ENCODE measurements around the gene NFYB.

DNA sequence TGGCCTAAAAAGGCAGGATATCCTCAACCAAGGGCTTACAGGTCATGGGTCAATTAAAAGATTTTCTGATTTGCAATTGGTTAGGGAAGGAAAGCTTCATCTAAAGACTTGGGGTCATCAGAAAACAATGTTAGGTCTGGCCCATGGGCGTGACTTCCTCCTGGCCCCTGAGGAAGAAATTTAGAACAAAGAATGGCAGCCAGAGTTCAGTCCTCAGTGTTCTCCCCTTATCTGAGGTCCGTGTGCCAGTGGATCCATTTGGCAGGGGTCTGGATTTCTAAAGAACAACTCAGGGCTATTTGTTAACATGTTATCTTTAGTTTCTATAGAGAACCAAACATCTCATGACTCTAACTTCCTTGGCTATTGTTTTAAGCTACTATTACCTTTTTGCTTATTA, 27.8 kb upstream of the NFYB start:
- TF ChIP-seq POLR2A (IDR thresholded peaks at IDR 0.05; ENCODE audit: low read length) (no peak), EP300 (IDR thresholded peaks at IDR 0.05) (no peak), CBX8 (IDR thresholded peaks at IDR 0.05) (no peak), KDM1A (IDR thresholded peaks at IDR 0.05; ENCODE audit: low read depth) (no peak), SREBF2 (IDR thresholded peaks at IDR 0.05) (no peak), RFX5 (IDR thresholded peaks at IDR 0.05) (no peak), JUNB (IDR thresholded peaks at IDR 0.05) (no peak)
- TF ChIP-seq, protein P1, sequence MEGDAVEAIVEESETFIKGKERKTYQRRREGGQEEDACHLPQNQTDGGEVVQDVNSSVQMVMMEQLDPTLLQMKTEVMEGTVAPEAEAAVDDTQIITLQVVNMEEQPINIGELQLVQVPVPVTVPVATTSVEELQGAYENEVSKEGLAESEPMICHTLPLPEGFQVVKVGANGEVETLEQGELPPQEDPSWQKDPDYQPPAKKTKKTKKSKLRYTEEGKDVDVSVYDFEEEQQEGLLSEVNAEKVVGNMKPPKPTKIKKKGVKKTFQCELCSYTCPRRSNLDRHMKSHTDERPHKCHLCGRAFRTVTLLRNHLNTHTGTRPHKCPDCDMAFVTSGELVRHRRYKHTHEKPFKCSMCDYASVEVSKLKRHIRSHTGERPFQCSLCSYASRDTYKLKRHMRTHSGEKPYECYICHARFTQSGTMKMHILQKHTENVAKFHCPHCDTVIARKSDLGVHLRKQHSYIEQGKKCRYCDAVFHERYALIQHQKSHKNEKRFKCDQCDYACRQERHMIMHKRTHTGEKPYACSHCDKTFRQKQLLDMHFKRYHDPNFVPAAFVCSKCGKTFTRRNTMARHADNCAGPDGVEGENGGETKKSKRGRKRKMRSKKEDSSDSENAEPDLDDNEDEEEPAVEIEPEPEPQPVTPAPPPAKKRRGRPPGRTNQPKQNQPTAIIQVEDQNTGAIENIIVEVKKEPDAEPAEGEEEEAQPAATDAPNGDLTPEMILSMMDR (IDR thresholded peaks at IDR 0.05): no peak
- TF ChIP-seq, protein P2, sequence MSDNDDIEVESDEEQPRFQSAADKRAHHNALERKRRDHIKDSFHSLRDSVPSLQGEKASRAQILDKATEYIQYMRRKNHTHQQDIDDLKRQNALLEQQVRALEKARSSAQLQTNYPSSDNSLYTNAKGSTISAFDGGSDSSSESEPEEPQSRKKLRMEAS (IDR thresholded peaks at IDR 0.05): no peak
- TF ChIP-seq, protein P3, sequence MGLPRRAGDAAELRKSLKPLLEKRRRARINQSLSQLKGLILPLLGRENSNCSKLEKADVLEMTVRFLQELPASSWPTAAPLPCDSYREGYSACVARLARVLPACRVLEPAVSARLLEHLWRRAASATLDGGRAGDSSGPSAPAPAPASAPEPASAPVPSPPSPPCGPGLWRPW (IDR thresholded peaks at IDR 0.05): no peak

Measured in A549 (cell line).